HG03469 (cell line): ENCODE measurements around the gene BUD13.
"Not testable (repeated sequence)": the region's sequence is repeated elsewhere in the genome, so short reads cannot be mapped to it uniquely, and the experiment has no call there.

Experiments
- ATAC-seq: cut with Tn5 transposase; IDR thresholded peaks from one replicate; pipeline ENCODE4 v1.9.1; 2021; ENCODE audit warnings: mild to moderate bottlenecking, moderate library complexity, moderate number of reproducible peaks; ENCODE audit not compliant: unreplicated experiment

The BUD13 gene, protein sequence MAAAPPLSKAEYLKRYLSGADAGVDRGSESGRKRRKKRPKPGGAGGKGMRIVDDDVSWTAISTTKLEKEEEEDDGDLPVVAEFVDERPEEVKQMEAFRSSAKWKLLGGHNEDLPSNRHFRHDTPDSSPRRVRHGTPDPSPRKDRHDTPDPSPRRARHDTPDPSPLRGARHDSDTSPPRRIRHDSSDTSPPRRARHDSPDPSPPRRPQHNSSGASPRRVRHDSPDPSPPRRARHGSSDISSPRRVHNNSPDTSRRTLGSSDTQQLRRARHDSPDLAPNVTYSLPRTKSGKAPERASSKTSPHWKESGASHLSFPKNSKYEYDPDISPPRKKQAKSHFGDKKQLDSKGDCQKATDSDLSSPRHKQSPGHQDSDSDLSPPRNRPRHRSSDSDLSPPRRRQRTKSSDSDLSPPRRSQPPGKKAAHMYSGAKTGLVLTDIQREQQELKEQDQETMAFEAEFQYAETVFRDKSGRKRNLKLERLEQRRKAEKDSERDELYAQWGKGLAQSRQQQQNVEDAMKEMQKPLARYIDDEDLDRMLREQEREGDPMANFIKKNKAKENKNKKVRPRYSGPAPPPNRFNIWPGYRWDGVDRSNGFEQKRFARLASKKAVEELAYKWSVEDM

DNA sequence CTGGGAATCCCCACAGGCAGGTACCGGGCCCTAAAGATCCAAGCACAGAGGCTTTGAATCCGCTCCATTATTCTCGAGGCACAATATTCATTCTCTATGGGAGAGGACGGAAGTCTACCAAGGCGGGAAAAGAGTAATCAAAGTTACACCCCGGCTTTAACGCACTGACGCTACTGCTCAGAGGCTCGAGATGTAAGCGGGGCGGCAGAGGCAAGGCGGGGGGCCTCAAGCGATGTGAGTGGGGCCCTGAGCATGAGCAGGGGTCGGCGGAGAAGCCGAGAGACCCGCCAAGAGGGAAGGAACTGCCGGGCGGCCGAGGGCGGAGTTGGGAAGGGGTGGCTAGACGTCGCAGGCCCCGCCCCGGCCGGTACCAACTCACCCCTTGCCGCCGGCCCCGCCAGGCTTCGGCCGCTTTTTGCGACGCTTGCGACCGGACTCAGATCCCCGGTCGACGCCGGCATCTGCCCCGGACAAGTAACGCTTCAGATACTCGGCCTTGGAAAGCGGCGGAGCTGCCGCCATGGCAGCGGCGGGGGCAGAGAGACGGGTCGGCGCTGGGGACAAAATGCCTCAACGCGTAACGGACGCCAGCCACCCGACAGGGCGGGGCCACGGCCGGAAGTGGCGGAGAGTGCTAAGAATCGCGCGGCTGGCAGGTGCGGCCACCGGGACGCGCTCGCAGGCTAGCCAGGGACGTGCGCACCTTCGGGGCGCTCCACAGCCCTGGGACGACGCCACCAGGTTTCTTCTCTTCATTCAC lies at the start of gene BUD13:
Gene BUD13, minus strand, starts transcription at position 545 of the 760 bp plus-strand sequence. Its CDS starts 23 bp downstream, at position 522.
- peak; percentile 56 for ATAC-seq

DNA sequence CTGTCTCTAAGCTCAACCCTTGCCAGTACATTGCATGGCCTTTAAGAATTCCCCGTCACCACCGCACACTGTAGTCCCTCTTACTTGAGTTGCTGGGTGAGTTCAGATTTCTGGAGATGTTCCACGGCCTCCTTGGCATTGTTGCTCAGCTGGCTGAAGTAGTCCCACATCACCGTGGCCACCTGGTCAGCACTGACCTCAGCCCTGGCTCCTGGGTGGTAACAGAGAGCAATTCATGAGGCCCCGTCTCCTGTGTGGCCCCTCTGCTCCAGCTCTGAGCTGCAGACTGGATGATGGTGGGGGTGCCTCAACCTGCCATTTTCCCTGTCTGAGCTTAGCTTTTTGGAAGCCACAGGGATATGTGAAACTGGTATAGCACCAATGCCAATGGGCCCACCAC lies 49.8 kb upstream of the BUD13 start:
- ATAC-seq = no peak

DNA sequence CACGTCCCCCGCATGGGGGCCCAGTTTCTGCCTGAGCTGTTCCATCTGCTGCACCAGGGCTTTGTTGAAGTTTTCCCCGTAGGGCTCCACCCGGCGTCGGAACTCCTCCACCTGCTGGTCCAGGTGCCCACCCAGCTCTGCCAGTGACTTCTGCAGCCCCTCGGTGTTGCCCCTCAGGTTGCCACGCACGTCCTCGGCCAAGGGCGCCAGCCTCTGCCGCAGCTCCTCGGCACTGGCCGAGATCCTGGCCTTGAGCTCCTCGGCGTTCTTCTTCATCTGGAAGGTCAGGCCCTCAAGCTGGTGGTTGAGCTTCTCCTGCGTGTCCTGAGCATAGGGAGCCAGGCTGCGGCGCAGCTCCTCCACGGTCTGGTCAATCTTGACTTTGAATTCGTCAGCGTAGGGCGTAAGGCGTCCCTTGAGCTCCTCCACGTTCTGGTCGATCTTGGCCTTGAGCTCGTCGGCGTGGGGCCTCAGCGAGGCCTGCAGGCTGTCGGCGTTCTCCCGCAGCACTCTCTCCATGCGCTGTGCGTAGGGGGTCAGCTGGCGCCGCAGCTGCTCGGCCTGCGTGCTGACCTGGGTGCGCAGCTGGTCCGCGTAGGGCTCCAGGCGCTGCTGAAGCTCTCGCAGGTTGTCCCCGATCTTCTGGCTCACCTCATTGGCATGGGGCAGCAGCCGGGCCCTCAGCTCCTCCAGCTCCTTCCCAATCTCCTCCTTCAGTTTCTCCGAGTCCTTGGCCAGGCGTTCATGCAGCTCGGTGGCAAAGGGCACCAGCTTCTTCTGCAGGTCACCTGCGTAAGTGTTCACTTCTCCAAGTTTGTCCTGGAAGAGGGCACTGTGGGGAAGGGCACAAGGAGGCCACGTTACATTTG lies 48.5 kb upstream of the BUD13 start:
- ATAC-seq = no peak

DNA sequence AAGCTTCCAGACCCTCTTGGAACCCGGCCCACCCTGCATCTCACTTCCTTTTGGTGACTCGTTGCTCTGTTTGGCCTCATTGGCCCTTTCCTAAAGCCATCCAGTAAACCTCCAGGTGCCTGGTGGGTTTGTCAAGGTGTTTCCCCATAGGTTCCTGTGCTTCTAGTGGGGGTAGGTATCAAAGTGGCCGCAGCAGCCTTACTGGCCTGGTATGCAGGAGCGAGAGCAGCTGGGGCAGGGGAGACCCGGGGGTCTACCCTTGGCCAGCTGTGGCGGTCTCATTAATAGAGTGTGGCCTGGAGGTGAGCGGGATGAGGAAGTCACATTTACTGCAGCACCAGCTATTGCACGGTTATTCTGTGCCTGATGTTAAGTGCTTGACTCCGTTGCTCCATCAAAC lies 46.3 kb upstream of the BUD13 start:
- ATAC-seq = no peak

DNA sequence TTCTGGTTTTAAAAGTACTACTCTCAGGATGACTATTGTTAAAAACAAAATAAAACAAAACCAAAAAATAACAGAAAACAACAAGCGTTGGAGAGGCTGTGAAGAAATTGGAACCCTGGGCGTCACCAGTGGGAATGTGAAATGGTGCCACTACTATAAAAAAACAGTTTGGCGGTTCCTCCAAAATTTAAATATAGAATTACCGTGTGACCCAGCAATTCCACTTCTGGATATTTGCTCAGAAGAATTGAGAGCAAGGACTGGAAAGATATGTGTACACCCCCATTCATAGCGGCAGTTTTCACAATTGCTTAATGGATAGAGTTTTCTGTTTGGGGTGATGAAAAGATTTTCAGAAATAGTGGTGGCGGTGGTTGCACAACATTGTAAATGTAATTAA lies 41.7 kb upstream of the BUD13 start:
- ATAC-seq = no peak

DNA sequence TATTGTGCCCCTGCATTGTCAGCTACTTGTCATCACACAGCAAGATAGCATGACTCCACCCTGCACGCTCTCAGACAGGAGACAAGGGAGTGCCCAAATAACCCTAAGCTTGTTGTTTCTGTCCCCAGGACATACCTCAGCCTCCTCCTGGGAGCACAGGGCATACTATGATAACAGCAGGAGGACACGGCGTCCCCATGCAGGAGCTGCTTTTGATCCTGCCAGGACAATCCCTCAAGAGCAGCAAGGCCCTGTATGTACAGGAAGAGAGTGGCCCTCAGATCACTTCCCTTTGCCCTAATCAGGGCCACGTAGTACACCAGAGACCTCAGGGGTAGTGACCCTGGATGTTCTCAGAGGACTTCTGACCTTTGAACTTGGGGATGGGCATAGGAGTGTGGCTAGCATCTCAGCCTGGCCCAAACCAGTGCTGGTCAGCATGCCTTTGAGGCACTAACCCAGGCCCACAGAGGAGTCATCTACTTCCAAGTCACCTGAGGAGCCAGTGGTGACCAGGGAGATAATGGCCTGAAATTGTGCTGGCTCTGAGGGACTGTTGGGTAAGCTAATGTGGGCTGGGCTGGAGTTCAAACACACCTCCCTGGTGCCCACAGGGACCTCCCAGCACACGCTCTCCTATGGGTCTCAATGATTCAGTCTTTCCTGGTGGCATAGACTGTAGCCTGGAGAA lies 41.1 kb upstream of the BUD13 start:
- ATAC-seq = no peak

DNA sequence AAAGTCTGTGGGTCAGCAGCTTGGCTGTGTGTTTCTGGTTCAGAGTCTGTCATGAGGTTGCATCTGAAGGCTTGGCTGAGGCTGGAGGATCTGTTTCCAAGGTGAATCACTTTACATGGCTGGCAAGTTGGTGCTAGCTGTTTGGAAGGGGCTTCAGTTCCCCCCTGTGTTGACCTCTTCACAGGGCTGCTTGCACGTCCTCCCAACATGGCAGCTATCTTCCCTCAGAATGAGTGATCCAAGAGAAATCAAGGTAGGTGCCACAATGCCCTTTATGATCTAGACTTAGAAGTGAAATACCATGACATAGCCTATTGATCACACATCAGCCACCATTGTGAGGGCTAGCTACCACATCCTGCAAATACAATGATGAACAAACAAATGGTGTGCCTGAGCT lies 40.4 kb upstream of the BUD13 start:
- ATAC-seq = no peak

DNA sequence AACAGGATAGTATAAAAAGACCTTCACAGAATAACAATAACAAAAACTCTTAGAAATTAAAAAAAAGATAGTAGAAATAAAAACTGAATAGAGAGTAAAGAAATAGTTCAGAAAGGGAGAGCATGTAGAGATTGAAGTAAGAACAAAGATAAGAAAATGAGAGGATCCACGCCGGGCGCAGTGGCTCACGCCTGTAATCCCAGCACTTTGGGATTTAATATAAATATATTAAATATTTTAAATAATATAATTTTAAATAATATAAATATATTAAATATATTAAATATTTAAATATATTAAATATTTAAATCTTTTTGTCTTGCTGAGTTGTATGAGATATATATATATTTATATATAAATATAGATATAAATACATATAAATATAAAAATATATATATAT lies 39.3 kb upstream of the BUD13 start:
- ATAC-seq = no peak

DNA sequence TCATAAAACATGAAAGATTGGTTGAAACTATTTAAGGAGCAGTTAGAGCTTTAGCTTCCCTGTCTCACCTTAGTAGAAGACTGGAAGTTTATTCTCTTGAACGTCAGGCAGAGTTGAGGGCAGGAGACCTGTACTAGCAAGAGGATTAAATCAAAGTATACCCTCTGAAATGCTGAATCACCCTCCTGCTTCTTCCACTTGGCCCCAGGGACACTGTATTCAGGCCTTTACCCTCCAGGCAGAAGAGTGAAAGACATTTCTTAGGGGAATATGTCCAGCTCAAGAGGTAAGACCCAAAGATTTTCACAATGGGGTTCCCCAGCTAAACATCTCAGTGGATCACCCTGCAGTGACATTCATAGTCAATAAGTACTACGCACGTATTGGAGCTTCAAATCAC lies 38.4 kb upstream of the BUD13 start:
- ATAC-seq = no peak

DNA sequence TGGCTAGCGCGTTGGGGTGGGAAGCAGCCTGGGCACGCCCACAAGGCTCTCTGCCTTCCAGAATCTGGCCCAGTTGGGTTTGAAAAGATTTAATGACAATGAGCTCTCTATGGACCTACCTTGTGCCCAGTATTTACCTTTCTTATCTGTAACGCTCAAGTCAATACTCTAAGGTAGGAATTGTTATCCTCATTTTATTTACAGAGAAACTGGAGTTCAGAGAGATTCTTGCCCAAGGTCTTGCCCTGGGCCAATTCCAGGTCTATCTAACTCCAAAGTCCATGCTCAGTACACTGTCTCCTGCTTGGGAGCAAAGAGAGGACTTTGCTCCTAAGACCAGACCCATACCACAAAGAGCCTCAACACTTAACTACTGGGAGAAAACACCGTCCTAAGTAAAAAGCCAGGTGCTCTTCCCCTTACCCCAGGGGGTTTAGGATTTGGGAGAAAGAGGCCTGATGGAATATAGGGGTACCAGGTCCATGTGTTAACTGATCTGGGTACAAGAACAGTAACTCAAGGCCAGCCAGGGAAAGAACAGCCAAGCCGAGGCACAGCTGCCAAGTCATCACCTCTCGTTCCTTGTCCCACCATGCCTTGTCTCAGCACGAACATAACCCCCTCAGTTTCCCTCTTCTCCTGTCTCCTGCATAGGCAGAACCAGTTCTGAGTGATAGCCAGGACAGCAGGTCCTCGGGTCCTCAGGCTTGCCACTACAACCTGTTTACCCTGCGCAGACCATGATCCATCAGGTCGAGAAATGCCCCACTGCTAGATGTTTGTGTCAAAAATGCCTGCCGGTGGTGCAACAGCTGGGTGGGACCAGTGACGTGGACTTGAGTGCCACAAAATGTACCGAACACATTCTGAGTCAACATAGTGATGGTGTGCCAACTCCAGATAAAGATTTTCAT lies 35.7 kb upstream of the BUD13 start:
- ATAC-seq = no peak

DNA sequence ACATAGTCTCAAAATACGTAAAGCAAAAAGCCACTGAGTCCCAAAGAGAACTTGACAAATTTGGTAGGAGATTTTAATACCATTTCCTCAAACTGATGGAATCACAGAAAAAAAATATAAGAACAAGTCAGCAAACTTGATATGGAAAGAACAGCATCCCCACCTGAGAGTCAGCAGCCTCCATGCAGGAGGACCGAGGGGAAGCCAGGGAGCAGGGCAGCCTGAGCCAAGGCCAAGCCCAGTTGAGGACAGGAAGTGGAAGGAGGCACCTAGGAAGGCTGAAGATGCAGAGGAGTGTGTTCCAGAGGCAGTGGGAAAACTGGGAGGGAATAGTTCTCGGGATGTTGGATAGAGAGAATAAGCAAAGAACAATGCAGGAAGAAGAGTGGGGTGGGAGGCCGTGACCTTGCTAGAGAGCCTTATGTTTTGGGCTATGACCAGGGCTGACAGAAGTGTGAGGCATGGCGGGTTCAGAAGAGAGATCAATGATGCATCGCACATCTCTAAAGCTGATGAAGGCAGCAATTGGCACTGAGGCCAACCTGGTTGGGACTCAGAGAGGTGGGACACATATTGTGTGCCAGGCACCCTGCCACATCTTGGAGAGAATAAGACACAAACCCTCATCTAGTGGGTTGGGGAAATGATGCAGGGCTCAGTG lies 34.9 kb upstream of the BUD13 start:
- ATAC-seq = no peak

DNA sequence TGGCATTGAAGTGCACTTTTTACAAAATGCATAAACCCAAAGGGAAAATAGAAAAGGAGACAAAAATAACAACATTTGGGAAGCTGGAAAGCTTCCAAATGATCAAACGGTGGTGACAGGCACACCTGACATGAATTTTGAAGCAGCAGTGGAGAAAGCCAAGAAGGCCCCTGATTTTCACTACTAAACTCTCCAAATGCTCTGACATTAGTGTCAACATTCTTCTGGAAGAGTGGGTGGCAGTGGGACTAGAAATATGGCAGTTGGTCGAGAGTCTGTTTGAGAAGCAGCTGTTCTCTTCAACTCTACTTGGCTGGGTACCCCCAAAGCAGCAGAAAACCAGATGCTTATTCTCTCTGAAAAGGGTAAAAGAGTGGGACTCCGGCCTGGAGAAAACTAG lies 31.2 kb upstream of the BUD13 start:
- ATAC-seq = no peak

DNA sequence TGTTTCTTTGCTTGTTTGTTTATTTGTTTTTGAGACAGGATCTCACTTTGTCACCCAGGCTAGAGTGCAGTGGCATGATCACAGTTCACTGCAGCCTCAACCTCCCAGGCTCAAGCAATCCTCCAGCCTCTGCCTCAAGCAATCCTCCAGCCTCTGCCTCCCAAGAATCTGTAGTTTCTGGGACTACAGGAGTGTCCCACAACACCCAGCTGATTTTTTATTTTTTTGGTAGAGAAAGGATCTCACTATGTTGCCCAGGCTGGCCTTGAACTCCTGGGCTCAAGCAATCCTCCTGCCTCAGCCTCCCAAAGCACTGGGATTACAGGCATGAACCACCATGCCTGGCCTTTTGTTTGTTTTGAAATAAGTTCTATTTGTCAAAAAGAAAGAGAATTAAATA lies 28.9 kb upstream of the BUD13 start:
- not testable (repeated sequence) for ATAC-seq

DNA sequence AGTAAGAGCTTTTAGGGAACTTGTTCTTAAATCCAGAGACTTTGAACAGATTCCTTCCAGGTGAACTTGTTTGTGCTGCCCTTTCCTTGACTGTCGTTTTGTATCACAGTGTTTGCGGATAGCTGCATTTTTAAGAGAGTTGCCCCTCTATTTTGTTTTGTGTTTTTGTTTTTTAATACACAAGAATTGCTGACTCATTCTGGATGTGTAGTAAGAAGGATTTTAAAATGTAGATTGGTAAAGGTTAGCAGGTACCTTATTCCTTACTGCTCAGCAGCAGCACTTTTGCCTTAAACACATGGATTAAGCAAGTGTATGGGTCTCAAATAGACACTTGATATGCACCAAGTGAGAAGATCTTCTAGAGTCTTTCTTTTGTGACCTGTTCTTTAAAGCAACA lies 27.8 kb upstream of the BUD13 start:
- no peak for ATAC-seq

DNA sequence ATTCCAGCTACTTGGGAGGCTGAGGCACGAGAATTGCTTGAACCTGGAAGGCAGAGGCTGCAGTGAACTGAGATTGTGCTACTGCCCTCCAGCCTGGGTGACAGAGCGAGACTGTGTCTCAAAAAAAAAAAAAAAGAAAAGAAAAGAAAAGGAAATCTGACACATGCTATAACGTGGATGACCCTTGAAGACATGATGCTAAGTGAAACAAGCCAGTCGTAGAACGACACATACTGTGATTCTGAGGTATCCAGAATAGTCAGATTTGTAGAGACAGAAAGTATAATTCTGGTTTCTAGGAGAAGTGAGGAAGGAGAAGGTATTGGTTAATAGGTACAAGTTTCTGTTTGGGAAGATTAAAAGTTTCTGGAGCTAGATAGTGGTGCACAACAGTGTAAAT lies 25.6 kb upstream of the BUD13 start:
- no peak for ATAC-seq

DNA sequence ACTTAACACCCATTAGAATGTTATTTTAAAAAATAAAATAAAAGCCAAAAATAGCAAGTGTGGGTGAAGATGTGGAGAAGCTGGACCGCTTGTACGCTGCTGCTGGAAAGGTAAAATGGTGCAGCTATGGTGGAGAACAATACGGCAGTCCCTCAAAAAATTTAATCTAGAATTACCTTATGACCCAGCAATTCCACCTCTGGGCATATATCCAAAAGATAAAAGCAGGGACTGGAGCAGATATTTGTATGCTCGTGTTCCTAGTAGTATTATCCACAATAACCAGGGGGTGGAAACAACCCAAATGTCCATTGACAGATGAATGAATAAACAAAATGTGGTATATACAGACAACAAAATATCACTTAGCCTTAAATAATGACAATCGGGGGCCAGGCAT lies 25.0 kb upstream of the BUD13 start:
- ATAC-seq = no peak

DNA sequence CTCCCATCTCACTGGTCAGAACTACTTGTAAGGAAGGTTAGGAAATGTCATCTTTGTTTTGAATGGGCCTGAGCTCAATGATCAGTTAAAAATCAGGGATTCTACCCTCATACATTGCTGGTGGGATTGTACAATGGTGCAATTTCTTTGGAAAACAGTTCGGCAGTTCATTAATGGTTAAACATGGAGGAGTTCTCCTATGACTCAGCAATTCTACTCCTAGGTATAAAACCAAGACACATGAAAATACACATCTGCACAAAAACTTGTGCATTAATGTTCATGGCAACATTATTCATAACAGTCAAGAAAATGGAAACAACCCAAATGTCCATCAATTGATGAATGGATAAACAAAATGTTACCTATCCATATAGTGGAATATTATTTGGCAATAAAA lies 23.8 kb upstream of the BUD13 start:
- ATAC-seq = no peak

DNA sequence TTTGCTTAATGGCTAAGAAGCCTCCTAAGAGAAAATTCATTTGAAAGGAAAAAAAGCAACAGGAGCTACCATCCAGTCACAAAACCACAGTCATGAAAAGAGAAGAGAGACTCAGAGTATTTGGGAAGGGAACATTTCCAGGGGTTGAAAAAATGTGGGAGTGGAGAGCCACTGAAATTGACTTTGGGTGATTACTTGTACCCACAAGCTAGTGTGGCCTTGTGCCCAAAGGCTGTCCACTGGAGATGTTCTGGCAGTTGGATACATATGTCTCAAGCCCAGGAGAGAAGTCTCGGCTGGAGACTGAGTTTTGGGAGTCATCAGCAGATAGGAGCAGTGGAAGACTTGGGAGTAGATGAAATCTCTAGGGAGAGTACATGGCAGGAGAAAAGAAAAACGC lies 22.1 kb upstream of the BUD13 start:
- ATAC-seq = no peak

DNA sequence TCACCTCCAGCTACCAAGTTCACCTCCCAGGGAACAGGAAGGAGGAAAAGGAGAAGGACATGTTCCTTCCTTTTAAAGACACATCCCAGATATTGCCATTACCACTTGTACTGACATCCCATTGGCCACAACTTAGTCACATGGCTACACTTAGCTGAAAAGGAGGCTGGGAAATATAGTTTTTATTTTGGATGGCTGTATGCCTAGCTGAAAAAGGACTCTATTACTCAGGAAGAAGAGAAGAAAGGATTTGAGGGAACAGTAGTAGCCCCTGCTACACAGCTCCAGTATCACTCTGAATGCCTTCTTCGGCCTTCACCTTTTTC lies 20.9 kb upstream of the BUD13 start:
- ATAC-seq = no peak
